Fibroblast of pulmonary artery (primary cell): ENCODE results near the gene SPTLC3.

Source experiments
- DNase-seq: peaks from one replicate; pipeline ENCODE4 v3.0.0-alpha.2; 2010; ENCODE audit warnings: low read depth
- H3K4me3 ChIP-seq: replicated peaks from 2 replicates; pipeline ENCODE4 v1.5.1; 2011; ENCODE audit warnings: low read depth, mild to moderate bottlenecking, control low read depth, low read length, moderate library complexity
- CTCF ChIP-seq: IDR thresholded peaks from 2 replicates; pipeline ENCODE4 v1.5.1; 2011; ENCODE audit warnings: mild to moderate bottlenecking, control low read depth, low read length, inconsistent platforms; ENCODE audit errors: missing control alignments

Gene SPTLC3

DNA sequence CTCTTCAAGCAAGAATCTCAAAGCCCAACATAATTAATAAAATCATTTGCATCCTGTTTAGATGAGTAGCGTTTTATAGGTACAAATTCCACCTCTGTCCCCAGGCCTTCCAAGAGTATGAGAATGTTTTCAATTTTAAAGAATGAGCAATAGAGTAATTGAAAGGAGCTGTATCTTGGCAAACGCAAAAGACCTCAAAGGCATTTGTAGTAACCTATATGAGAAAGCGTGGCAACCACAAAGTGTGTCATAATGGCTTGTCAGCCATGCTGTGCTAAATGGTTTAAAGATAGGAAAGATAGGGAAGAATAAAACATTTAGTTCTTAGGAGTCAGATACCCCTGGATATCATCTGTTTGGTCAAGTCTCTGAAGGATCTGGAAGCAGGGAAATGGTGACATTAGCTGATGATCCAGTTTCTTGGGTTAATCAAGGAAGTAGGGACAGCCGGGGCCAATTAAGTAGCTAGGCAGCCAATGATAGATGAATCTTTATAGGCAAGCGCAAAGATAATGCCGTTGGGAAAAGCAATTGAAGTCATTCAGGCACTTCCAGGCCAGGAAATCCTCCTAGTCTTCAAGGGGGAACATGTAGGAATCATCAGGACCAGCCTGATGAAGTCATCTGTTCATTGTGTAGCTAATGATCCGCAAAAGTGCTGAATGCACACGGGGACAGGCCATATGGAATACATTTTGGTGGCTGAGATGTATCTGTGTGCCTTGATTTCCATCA lies 140.8 kb downstream of the SPTLC3 start:
- TF ChIP-seq CTCF, result no peak
- no peak for DNase-seq
- H3K4me3 ChIP-seq, result no peak overlapping the region

DNA sequence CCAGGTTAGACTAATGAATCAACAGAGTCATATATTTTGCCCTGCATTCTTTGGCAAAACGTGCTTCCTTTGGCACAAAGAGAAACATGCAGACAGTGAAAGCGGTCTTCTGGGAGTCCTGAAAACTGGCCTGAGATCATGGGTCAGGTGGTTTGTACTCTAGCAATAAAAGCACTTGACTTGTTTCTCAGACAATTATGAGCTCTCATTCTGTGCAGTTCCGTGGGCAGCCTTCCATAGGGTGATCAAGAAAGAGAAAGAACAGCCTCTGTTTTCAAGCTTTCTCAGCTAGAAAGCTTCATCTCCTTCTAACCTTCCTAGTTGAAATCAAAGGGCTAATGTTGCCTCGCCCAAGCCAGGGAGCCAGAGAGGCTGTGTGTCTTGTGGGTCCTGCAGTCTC lies 149.6 kb downstream of the SPTLC3 start:
- H3K4me3 ChIP-seq, result no peak overlapping the region
- no peak for TF ChIP-seq CTCF
- no peak for DNase-seq

DNA sequence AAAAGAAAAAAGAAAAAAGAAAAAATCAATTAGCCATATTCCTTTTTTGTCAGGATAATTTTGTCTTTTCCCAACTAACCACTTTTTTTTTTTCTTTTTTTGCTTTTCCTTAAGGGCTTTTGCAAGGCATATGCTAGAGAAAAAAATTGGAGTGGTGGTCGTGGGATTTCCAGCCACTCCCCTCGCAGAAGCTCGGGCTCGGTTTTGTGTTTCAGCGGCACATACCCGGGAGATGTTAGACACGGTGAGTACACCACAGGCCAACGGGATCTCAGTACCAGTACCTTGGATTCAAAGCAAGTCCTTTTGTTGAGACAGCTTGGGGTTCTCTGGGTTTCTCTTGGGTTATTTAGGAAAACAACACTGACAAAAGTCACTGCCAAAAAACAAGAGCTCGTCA lies 151.1 kb downstream of the SPTLC3 start:
- no peak overlapping the region for H3K4me3 ChIP-seq
- no peak for TF ChIP-seq CTCF
- DNase-seq, result no peak

GRCh38 chr20:13165203-13165602 lies 156.4 kb downstream of the SPTLC3 start:
- DNase-seq, result no peak
- TF ChIP-seq CTCF, result no peak
- no peak overlapping the region for H3K4me3 ChIP-seq

- no peak overlapping the region for H3K4me3 ChIP-seq
- no peak for DNase-seq
- TF ChIP-seq CTCF, result no peak
Measured at GRCh38 chr20:13166011-13166410, 157.2 kb downstream of the SPTLC3 start.

GRCh38 chr20:13166437-13166836 lies 157.7 kb downstream of the SPTLC3 start:
- no peak overlapping the region for H3K4me3 ChIP-seq
- DNase-seq, result no peak
- TF ChIP-seq CTCF, result no peak

- H3K4me3 ChIP-seq, result no peak overlapping the region
- DNase-seq, result no peak
- no peak for TF ChIP-seq CTCF
Measured at GRCh38 chr20:13169086-13169485, 160.3 kb downstream of the SPTLC3 start.
